Activated B cell treated with CpG ODN at 0.5 μM for 24 hours (primary cell): ENCODE results near the gene NEK3. TPM values are rescaled to one million over a fixed set of nuclear protein-coding genes. Genes with fewer than 3 reads are reported as not detected.
"Not testable (repeated sequence)": the region's sequence is repeated elsewhere in the genome, so short reads cannot be mapped to it uniquely, and the experiment has no call there.

Experiments
- ATAC-seq: fragments of 200-7000 bp; cut with Tn5 transposase; one replicate; pipeline ENCODE4 v1.10.0; 2021; ENCODE audit warnings: low read depth, mild to moderate bottlenecking, moderate library complexity
- CTCF ChIA-PET: fragments of 350-600 bp; sonication (Branson Sonifier 250); formaldehyde crosslinking; loops from one replicate; lab custom pipeline; 2021; ENCODE audit warnings: antibody characterized with exemption; lab: Charles Lee
- POLR2A ChIA-PET: fragments of 350-600 bp; sonication (Branson Sonifier 250); formaldehyde crosslinking; loops from one replicate; lab custom pipeline; 2021; ENCODE audit warnings: antibody characterized with exemption; lab: Charles Lee
- DNase-seq: peaks from one replicate; pipeline ENCODE4 v3.0.0; 2022
- H3K27ac Mint-ChIP-seq: one replicate; pipeline ENCODE4 v1.8.0; 2020; ENCODE audit warnings: mixed read lengths
- H3K27me3 Mint-ChIP-seq: one replicate; pipeline ENCODE4 v1.8.0; 2021; ENCODE audit warnings: mixed read lengths
- H3K36me3 Mint-ChIP-seq: one replicate; pipeline ENCODE4 v1.8.0; 2021; ENCODE audit warnings: low read depth, mixed read lengths
- H3K4me1 Mint-ChIP-seq: one replicate; pipeline ENCODE4 v1.8.0; 2021; ENCODE audit warnings: mixed read lengths
- H3K4me3 Mint-ChIP-seq: one replicate; pipeline ENCODE4 v1.8.0; 2020; ENCODE audit warnings: mild to moderate bottlenecking, mixed read lengths
- H3K9me3 Mint-ChIP-seq: one replicate; pipeline ENCODE4 v1.8.0; 2020; ENCODE audit warnings: mixed read lengths
- intact Hi-C: fragments of 100-400 bp; cut with micrococcal nuclease; formaldehyde crosslinking; loops from one replicate; pipeline ENCODE4 v1.15.1; 2024
- total RNA-seq: library from RNA; stranded (reverse); gene quantifications from 2 replicates; pipeline ENCODE4 v1.2.3, GENCODE V29; 2022
- TF ChIP-seq, protein P1 (sequence below): fragments of 200-600 bp; IDR thresholded peaks from one replicate; pipeline ENCODE4 v1.8.0; 2022; ENCODE audit warnings: antibody characterized with exemption, mild to moderate bottlenecking

The NEK3 gene
- total RNA-seq, 1 donor from 2014 or later: 12.0 TPM

DNA sequence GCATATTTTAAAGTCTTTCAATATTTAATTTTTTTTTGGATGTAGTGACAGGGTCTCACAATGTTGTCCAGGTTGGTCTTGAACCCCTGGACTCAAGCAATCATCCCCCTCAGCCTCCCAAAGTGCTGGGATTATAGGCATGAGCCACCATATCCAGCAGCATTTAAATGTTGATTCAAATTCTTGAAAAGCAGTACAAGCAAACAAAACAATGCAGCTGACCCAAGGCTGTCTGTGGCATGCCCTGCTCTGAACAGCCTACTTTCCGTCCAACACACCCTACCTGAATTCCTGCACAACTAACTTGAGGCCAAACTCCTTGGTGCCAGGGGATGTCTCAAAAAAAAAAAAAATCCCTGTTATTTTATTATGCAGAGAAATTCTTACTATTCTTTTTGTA, 53.6 kb downstream of the NEK3 start:
- H3K36me3 Mint-ChIP-seq: no peaks in the 10 kb centered on the region
- peaks cover 3% of the 10 kb centered on the region for H3K27me3 Mint-ChIP-seq
- intact Hi-C loops: no loop called here
- ChIA-PET POLR2A (no interaction called here), CTCF (no interaction called here)
- H3K9me3 Mint-ChIP-seq: no peaks in the 10 kb centered on the region
- H3K4me3 Mint-ChIP-seq: no peak overlapping the region
- ATAC-seq (no peak), DNase-seq (no peak)
- TF ChIP-seq, protein P1, sequence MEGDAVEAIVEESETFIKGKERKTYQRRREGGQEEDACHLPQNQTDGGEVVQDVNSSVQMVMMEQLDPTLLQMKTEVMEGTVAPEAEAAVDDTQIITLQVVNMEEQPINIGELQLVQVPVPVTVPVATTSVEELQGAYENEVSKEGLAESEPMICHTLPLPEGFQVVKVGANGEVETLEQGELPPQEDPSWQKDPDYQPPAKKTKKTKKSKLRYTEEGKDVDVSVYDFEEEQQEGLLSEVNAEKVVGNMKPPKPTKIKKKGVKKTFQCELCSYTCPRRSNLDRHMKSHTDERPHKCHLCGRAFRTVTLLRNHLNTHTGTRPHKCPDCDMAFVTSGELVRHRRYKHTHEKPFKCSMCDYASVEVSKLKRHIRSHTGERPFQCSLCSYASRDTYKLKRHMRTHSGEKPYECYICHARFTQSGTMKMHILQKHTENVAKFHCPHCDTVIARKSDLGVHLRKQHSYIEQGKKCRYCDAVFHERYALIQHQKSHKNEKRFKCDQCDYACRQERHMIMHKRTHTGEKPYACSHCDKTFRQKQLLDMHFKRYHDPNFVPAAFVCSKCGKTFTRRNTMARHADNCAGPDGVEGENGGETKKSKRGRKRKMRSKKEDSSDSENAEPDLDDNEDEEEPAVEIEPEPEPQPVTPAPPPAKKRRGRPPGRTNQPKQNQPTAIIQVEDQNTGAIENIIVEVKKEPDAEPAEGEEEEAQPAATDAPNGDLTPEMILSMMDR: no peak
- no peaks in the 10 kb centered on the region for H3K4me1 Mint-ChIP-seq
- H3K27ac Mint-ChIP-seq: no peak overlapping the region

DNA sequence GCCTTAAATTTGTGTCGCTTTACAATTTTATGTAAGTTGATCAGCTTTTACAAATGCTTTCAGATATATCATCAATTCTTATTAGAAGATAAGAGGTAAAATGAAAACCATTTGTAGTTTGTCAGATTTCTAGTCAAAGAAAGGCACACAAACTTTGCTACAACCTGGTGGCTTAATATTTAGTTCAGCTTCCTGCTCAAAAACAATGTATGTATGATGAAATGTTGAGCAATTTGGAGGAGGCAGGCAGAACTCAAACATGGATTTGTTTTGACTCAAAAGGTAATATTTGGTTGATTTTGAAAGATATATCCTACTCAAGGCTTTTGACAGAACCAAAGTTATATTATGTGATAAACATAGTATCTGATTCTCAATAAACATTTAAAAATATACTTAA, 54.8 kb downstream of the NEK3 start:
- H3K36me3 Mint-ChIP-seq: no peaks in the 10 kb centered on the region
- H3K4me3 Mint-ChIP-seq: no peak overlapping the region
- TF ChIP-seq, protein P1: no peak
- ChIA-PET CTCF (no interaction called here), POLR2A (no interaction called here)
- H3K27me3 Mint-ChIP-seq: no peaks in the 10 kb centered on the region
- DNase-seq (no peak), ATAC-seq (no peak)
- H3K9me3 Mint-ChIP-seq: no peaks in the 10 kb centered on the region
- H3K27ac Mint-ChIP-seq: no peak overlapping the region
- no peaks in the 10 kb centered on the region for H3K4me1 Mint-ChIP-seq
- intact Hi-C loops: no loop called here

DNA sequence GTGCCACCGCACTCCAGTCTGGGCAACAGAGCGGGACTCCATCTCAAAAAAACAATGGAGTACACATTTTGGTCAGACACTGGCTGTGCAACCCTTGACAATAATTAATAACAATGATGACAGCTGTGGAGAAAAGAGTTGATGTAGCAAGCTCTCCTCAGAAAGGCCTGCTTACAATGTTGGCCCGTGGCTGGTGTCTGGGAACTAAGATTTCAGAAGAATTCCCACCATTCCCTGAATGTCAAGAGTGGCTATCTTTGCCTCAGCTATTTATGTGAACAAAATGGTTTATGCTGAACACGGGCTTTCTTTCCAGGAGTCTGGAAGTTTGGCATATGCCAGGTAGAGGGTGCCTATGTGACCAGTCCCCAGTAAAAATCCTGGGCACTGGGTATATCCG, 56.0 kb downstream of the NEK3 start:
- no peaks in the 10 kb centered on the region for H3K36me3 Mint-ChIP-seq
- CTCF ChIA-PET: no interaction called here

DNA sequence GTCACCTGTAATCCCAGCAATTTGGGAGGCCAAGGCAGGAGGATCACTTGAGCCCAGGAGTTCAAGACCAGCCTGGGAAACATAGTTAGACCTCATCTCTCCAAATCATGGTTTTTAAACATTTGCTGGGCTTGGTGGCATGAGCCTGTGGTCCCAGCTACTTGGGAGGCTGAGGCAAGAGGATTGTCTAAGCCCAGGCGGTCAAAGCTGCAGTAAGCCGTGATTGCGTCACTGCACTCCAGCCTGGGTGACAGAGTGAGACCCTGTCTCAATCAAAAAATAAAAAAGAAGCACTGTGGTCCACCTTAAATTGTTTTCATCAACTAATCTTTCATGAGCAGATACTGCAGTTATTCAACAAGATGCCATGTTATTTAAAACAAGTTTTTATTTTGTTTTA, 57.0 kb downstream of the NEK3 start:
- H3K4me1 Mint-ChIP-seq, ATAC-seq, CTCF ChIA-PET, H3K27me3 Mint-ChIP-seq, H3K36me3 Mint-ChIP-seq, intact Hi-C loops, H3K9me3 Mint-ChIP-seq, H3K27ac Mint-ChIP-seq, DNase-seq, H3K4me3 Mint-ChIP-seq, POLR2A ChIA-PET: not testable (repeated sequence)

More for the DNA sequence above, 56.0 kb downstream of the NEK3 start:
- no peak for ATAC-seq
- intact Hi-C loops: no loop called here
- Mint-ChIP-seq H3K27me3 (no peaks in the 10 kb centered on the region), H3K27ac (no peak overlapping the region), H3K9me3 (no peaks in the 10 kb centered on the region), H3K4me1 (no peaks in the 10 kb centered on the region), H3K4me3 (no peak overlapping the region)
- POLR2A ChIA-PET: no interaction called here
- TF ChIP-seq, protein P1: no peak
- no peak for DNase-seq

DNA sequence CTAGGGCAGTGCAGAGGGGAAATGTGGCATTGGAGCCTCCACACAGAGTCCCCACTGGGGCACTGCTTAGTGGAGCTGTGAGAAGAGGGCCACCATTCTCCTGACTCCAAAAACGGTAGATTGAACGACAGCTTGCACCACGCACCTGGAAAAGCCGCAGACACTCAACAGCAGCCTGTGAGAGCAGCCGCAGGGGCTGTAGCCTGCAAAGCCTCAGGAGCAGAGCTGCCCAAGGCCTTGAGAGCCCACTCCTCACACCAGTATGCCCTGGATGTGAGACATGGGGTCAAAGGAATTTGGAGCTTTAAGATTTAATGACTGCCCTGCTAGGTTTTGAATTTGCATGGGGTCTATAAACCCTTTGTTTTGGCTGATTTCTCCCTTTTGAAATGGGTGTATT, 62.2 kb downstream of the NEK3 start:
- TF ChIP-seq, protein P1: no peak
- H3K4me3 Mint-ChIP-seq: no peak overlapping the region
- ATAC-seq (no peak), DNase-seq (no peak)
- H3K36me3 Mint-ChIP-seq: no peaks in the 10 kb centered on the region
- no peak overlapping the region for H3K27ac Mint-ChIP-seq
- ChIA-PET CTCF (no interaction called here), POLR2A (no interaction called here)
- no peaks in the 10 kb centered on the region for H3K4me1 Mint-ChIP-seq
- H3K9me3 Mint-ChIP-seq: no peaks in the 10 kb centered on the region
- intact Hi-C loops: no loop called here
- no peaks in the 10 kb centered on the region for H3K27me3 Mint-ChIP-seq

DNA sequence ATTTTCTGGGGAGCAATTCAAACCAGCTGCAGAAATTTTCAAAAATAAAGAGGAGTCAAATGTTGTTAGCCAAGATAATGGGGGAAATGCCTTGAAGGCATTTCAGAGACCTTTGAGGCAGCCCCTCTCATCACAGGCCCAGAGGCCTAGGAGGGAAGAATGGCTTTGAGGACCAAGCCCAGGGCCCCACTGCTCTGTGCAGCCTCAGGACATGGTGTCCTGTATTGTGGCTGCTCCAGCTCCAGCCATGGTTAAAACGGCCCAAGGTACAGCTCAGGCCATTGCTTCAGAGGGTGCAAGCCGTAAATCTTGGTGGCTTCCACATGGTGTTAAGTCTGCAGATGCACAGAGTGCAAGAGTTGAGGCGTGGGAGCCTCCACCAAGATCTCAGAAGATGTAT, 62.6 kb downstream of the NEK3 start:
- ChIA-PET CTCF (no interaction called here), POLR2A (no interaction called here)
- intact Hi-C loops: no loop called here
- H3K4me1 Mint-ChIP-seq: no peaks in the 10 kb centered on the region
- no peaks in the 10 kb centered on the region for H3K9me3 Mint-ChIP-seq
- H3K36me3 Mint-ChIP-seq: no peaks in the 10 kb centered on the region
- DNase-seq: no peak
- no peak overlapping the region for H3K27ac Mint-ChIP-seq
- no peak overlapping the region for H3K4me3 Mint-ChIP-seq
- TF ChIP-seq, protein P1: no peak
- no peaks in the 10 kb centered on the region for H3K27me3 Mint-ChIP-seq
- ATAC-seq: no peak
